AG04450 (cell line): ENCODE data around the gene NDST3. TPM values are rescaled to one million over a fixed set of nuclear protein-coding genes. Genes with fewer than 3 reads are reported as not detected.

Source experiments
- CTCF ChIA-PET: fragments of 300-600, 350-600 bp; formaldehyde crosslinking; extraction: SDS; loops from one replicate; lab custom pipeline; 2022; ENCODE audit warnings: antibody characterized with exemption, inconsistent platforms; lab: Charles Lee
- POLR2A ChIA-PET: fragments of 350-600 bp; formaldehyde crosslinking; extraction: SDS; loops from one replicate; lab custom pipeline; 2021; ENCODE audit warnings: antibody characterized with exemption, inconsistent platforms; lab: Yijun Ruan, JAX
- DNase-seq: peaks from one replicate; pipeline ENCODE4 v3.0.0-alpha.2; 2011; ENCODE audit warnings: low read depth, low spot score
- H3K27ac ChIP-seq: one replicate; pipeline ENCODE4 v1.5.1; 2012; ENCODE audit warnings: low read depth, low read length, control low read depth
- H3K27me3 ChIP-seq: one replicate; pipeline ENCODE4 v1.6.0; 2012; ENCODE audit warnings: low read length; ENCODE audit not compliant: control insufficient read depth, insufficient read depth
- H3K4me3 ChIP-seq: 2 replicates; pipeline ENCODE4 v1.5.1; 2011; ENCODE audit warnings: mild to moderate bottlenecking, low read depth, low read length, control low read depth
- H3K9me3 ChIP-seq: 2 replicates; pipeline ENCODE4 v1.5.1; 2012; ENCODE audit warnings: low read length; ENCODE audit not compliant: control insufficient read depth, insufficient read depth
- polyA plus RNA-seq: library from polyadenylated mRNA; depleted of rRNA; stranded (reverse); fragments of >200 nt; gene quantifications from 2 replicates; pipeline ENCODE4 v1.2.3, GENCODE V29; 2011
- TF ChIP-seq, protein P1 (sequence below): IDR thresholded peaks from 2 replicates; pipeline ENCODE4 v1.5.1; 2011; ENCODE audit warnings: low read depth, low read length, control low read depth, inconsistent platforms

Gene NDST3
- polyA plus RNA-seq, 1 experiment = 0.02 TPM

- Histone ChIP-seq H3K4me3 (no peak overlapping the region), H3K27ac (no peak overlapping the region), H3K27me3 (no peaks in the 10 kb centered on the region), H3K9me3 (no peaks in the 10 kb centered on the region)
- DNase-seq = no peak
- TF ChIP-seq, protein P1, sequence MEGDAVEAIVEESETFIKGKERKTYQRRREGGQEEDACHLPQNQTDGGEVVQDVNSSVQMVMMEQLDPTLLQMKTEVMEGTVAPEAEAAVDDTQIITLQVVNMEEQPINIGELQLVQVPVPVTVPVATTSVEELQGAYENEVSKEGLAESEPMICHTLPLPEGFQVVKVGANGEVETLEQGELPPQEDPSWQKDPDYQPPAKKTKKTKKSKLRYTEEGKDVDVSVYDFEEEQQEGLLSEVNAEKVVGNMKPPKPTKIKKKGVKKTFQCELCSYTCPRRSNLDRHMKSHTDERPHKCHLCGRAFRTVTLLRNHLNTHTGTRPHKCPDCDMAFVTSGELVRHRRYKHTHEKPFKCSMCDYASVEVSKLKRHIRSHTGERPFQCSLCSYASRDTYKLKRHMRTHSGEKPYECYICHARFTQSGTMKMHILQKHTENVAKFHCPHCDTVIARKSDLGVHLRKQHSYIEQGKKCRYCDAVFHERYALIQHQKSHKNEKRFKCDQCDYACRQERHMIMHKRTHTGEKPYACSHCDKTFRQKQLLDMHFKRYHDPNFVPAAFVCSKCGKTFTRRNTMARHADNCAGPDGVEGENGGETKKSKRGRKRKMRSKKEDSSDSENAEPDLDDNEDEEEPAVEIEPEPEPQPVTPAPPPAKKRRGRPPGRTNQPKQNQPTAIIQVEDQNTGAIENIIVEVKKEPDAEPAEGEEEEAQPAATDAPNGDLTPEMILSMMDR = no peak
- POLR2A ChIA-PET = no interaction called here
- CTCF ChIA-PET = interaction anchor here (3.5 kb wide), 1 partner anchor 67 kb away, joined by 23 read pairs; the partner anchor contains the start of gene PRSS12
Measured at GRCh38 chr4:118285931-118286330, 251.6 kb downstream of the NDST3 start.

- Histone ChIP-seq H3K9me3 (no peaks in the 10 kb centered on the region), H3K27me3 (no peaks in the 10 kb centered on the region), H3K27ac (no peak overlapping the region), H3K4me3 (no peak overlapping the region)
- POLR2A ChIA-PET = no interaction called here
- no peak for DNase-seq
- CTCF ChIA-PET = no interaction called here
- TF ChIP-seq, protein P1 = no peak
Measured at GRCh38 chr4:118286685-118287084, 252.4 kb downstream of the NDST3 start.

GRCh38 chr4:118287711-118288451, 253.6 kb downstream of the NDST3 start:
- POLR2A ChIA-PET = interaction anchor here (1.0 kb wide), 1 partner anchor 51 kb away, joined by 3 read pairs; no protein-coding TSS in a partner anchor

GRCh38 chr4:118289794-118290193, 255.5 kb downstream of the NDST3 start:
- no peaks in the 10 kb centered on the region for H3K27me3 ChIP-seq
- peak; percentile 72 for DNase-seq
- POLR2A ChIA-PET = no interaction called here
- TF ChIP-seq, protein P1 = no peak
- no peak overlapping the region for H3K4me3 ChIP-seq
- CTCF ChIA-PET = interaction anchor here (0.9 kb wide), 1 partner anchor 64 kb away, joined by 4 read pairs; no protein-coding TSS in a partner anchor
- no peak overlapping the region for H3K27ac ChIP-seq
- no peaks in the 10 kb centered on the region for H3K9me3 ChIP-seq

More at GRCh38 chr4:118287711-118288451, 253.6 kb downstream of the NDST3 start:
- DNase-seq = peak; percentile 87
- H3K4me3 ChIP-seq = no peak overlapping the region
- TF ChIP-seq, protein P1 = no peak
- no peaks in the 10 kb centered on the region for H3K27me3 ChIP-seq
- CTCF ChIA-PET = interaction anchor here (1.1 to 1.2 kb wide), 2 partner anchors 63 to 65 kb away, joined by 4 to 5 read pairs; partner anchors contain the start of gene PRSS12
- H3K27ac ChIP-seq = no peak overlapping the region
- H3K9me3 ChIP-seq = no peaks in the 10 kb centered on the region

DNA sequence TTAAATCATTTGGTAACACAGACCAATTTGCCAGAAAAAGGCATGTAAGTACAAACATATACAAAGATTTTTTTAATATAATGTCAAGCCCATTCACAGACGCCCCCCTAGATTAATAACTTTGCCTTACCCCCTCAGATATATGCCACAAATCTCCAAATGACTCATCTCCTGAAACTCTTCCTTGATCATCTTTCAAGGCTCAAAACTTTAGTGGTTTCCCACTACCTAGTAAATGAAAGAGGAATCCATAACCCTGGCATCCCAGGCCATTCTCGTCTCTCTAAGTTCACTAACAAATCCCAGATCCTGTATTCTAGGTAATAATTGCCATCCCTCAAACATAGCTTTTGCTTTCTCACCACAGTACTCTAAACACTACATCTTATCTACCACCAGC, 256.7 kb downstream of the NDST3 start:
- POLR2A ChIA-PET = no interaction called here
- CTCF ChIA-PET = interaction anchor here (1.2 kb wide), 1 partner anchor 62 kb away, joined by 3 read pairs; the partner anchor contains the start of gene PRSS12
- TF ChIP-seq, protein P1 = no peak

More for the DNA sequence above, 256.7 kb downstream of the NDST3 start:
- Histone ChIP-seq H3K9me3 (no peaks in the 10 kb centered on the region), H3K4me3 (no peak overlapping the region), H3K27ac (peak overlapping the region; percentile 23), H3K27me3 (no peaks in the 10 kb centered on the region)
- no peak for DNase-seq
